GM19043 (cell line): Measurements from ENCODE around the gene KIF15.

Source experiments
- ATAC-seq: cut with Tn5 transposase; IDR thresholded peaks from one replicate; pipeline ENCODE4 v1.9.1; 2021; ENCODE audit warnings: low read depth; ENCODE audit not compliant: unreplicated experiment

KIF15 gene

GRCh38 chr3:44877333-44877732, 115.7 kb downstream of the KIF15 start:
- no peak for ATAC-seq

- ATAC-seq: no peak
Observed at GRCh38 chr3:44880284-44880683, 118.7 kb downstream of the KIF15 start.

- ATAC-seq: no peak
Observed at GRCh38 chr3:44883213-44883955, 121.8 kb downstream of the KIF15 start.

GRCh38 chr3:44883999-44884431, 122.4 kb downstream of the KIF15 start:
- no peak for ATAC-seq

GRCh38 chr3:44885618-44886017, 124.0 kb downstream of the KIF15 start:
- ATAC-seq: no peak

- ATAC-seq: no peak
Observed at GRCh38 chr3:44886561-44886960, 125.0 kb downstream of the KIF15 start.

GRCh38 chr3:44887101-44887500, 125.5 kb downstream of the KIF15 start:
- no peak for ATAC-seq

- no peak for ATAC-seq
Observed at GRCh38 chr3:44890258-44890657, 128.7 kb downstream of the KIF15 start.

GRCh38 chr3:44890852-44891251, 129.3 kb downstream of the KIF15 start:
- ATAC-seq: no peak

GRCh38 chr3:44892689-44893088, 131.1 kb downstream of the KIF15 start:
- no peak for ATAC-seq

GRCh38 chr3:44893097-44893496, 131.5 kb downstream of the KIF15 start:
- ATAC-seq: no peak

GRCh38 chr3:44894485-44894884, 132.9 kb downstream of the KIF15 start:
- no peak for ATAC-seq

- no peak for ATAC-seq
Observed at GRCh38 chr3:44896440-44896839, 134.8 kb downstream of the KIF15 start.

- ATAC-seq: no peak
Observed at GRCh38 chr3:44899683-44900367, 138.2 kb downstream of the KIF15 start.

- no peak for ATAC-seq
Observed at GRCh38 chr3:44902628-44903027, 141.0 kb downstream of the KIF15 start.
